Measurements from ENCODE around the gene RGS10.

The RGS10 gene

DNA sequence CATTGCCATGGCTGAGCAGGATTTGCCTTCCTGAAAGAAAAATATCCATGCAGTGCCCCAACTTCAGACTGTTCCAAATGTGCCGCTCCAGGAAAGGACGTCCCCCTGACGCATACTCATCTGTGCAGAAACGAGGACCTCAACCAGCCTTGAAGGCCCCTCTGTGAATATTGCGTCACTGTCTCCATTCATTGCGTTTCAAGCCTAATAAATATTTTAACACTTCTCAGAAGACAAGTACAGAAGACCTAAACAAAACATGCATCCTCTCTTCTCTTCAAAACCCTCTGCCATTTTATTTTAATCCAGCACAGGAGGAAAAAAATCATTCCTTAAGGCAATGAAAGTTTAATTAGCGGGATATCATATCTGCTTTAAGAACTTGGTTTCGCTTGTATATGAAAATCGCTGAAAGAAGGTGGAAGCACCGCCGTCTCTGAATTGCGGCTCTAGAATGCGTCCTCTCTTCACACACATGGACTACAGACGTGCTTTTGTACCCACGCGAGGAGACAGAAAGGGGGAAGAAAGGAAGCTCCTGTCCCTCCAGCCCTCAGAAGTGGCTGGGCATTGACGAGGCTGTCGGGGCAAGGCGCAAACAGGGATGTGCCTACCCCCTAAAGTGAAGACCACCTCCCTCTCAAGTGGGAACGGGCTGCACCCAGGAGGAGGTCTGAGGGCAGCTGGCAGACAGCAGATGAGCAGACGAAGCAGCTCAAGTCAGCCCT lies 36.8 kb downstream of the RGS10 start:
- Histone ChIP-seq H3K9ac (ENCODE audit: insufficient read length, low read depth) (no peak overlapping the region), H3K4me3 (ENCODE audit: insufficient read length, low read depth) (no peak overlapping the region), H3K36me3 (ENCODE audit: insufficient read depth, insufficient read length, low read length) (peaks cover 7% of the 10 kb centered on the region), H3K27me3 (ENCODE audit: insufficient read depth, insufficient read length) (no peaks in the 10 kb centered on the region), H3K9me3 (ENCODE audit: insufficient read depth, low read length) (no peaks in the 10 kb centered on the region), H3K4me1 (ENCODE audit: insufficient read depth, insufficient read length) (no peaks in the 10 kb centered on the region)
- no peak for DNase-seq (ENCODE audit: low read depth, low spot score)
- TF ChIP-seq SUZ12 (IDR thresholded peaks at IDR 0.05; ENCODE audit: extremely low read depth, insufficient read depth, insufficient read length) (no peak), YY1 (IDR thresholded peaks at IDR 0.05; ENCODE audit: insufficient read depth, insufficient read length) (no peak), ZNF274 (IDR thresholded peaks at IDR 0.05; ENCODE audit: low read depth, low read length) (no peak)

DNA sequence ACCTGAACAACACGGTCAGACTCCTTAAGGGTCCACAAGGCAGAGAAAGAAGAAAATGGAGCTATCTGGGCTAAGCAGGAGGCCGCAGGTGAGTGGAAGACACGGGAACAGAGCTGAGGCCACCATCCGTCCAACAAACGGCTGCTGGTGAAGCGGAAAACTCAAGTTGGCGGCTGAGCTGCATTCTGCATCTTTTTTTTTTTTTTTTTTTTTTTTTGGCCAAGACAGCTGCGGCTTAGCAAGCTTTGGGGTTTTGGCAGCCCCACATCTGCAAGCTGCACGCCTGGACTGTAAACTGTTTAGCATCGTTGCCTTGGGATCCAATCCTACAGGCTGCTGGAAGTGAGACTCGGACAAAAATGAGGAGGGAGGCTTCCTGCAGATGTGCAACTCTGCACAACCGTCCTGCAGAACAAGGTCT lies 37.4 kb downstream of the RGS10 start:
- H3K4me3 ChIP-seq (ENCODE audit: insufficient read length, low read depth) = no peak overlapping the region
- H3K9ac ChIP-seq (ENCODE audit: insufficient read length, low read depth) = no peak overlapping the region
- TF ChIP-seq ZNF274 (IDR thresholded peaks at IDR 0.05; ENCODE audit: low read depth, low read length) (no peak), YY1 (IDR thresholded peaks at IDR 0.05; ENCODE audit: insufficient read depth, insufficient read length) (no peak), SUZ12 (IDR thresholded peaks at IDR 0.05; ENCODE audit: extremely low read depth, insufficient read depth, insufficient read length) (no peak)
- no peaks in the 10 kb centered on the region for H3K9me3 ChIP-seq (ENCODE audit: insufficient read depth, low read length)
- DNase-seq (ENCODE audit: low read depth, low spot score) = no peak
- no peaks in the 10 kb centered on the region for H3K27me3 ChIP-seq (ENCODE audit: insufficient read depth, insufficient read length)
- H3K4me1 ChIP-seq (ENCODE audit: insufficient read depth, insufficient read length) = no peaks in the 10 kb centered on the region
- peaks cover 7% of the 10 kb centered on the region for H3K36me3 ChIP-seq (ENCODE audit: insufficient read depth, insufficient read length, low read length)

DNA sequence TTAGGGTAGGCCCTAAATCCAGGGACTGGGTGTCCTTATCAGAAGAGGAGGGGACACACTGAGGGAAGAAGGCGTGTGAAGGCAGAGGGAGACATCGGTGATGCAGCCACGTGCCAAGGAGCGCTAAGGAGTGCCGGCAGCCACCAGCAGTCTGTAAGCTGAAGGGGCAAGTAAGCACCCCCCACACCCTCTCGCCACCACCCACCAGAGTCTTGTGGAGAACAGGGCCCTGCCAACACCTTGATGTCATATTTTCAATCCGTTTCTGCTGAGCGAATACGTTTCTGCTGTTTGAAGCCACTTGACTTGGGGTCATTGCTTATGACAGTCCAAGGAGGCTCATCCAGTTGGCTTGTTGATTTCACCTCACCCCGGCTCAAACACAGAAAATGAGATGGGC lies 37.9 kb downstream of the RGS10 start:
- no peak for DNase-seq (ENCODE audit: low read depth, low spot score)
- TF ChIP-seq SUZ12 (IDR thresholded peaks at IDR 0.05; ENCODE audit: extremely low read depth, insufficient read depth, insufficient read length) = no peak
- TF ChIP-seq ZNF274 (IDR thresholded peaks at IDR 0.05; ENCODE audit: low read depth, low read length) = no peak
- TF ChIP-seq YY1 (IDR thresholded peaks at IDR 0.05; ENCODE audit: insufficient read depth, insufficient read length) = no peak

DNA sequence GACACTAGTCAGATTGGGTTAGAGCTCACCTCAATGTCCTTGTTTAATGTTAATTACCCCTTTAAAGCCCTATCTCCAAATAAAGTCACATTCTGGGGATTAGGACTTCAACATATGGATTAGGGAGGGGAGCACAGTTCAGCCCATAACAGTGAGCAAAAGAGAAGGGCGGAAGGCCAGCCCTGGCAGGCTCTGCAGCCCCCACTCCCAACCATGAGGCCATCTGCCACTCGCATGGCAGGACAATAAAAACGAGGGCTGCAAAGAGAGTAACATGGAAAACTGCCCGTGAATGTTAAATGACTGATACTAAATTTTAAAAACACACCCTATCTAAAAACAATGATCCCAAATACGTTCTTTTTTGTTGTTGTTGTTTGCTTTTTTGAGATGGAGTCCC lies 38.7 kb downstream of the RGS10 start:
- H3K4me3 ChIP-seq (ENCODE audit: insufficient read length, low read depth) = no peak overlapping the region
- no peaks in the 10 kb centered on the region for H3K27me3 ChIP-seq (ENCODE audit: insufficient read depth, insufficient read length)
- no peak overlapping the region for H3K9ac ChIP-seq (ENCODE audit: insufficient read length, low read depth)
- H3K36me3 ChIP-seq (ENCODE audit: insufficient read depth, insufficient read length, low read length) = peaks cover 12% of the 10 kb centered on the region
- no peaks in the 10 kb centered on the region for H3K4me1 ChIP-seq (ENCODE audit: insufficient read depth, insufficient read length)
- H3K9me3 ChIP-seq (ENCODE audit: insufficient read depth, low read length) = no peaks in the 10 kb centered on the region
- no peak for DNase-seq (ENCODE audit: low read depth, low spot score)
- no peak for TF ChIP-seq ZNF274 (IDR thresholded peaks at IDR 0.05; ENCODE audit: low read depth, low read length)

More for the DNA sequence above, 37.9 kb downstream of the RGS10 start:
- Histone ChIP-seq H3K4me3 (ENCODE audit: insufficient read length, low read depth) (no peak overlapping the region), H3K9me3 (ENCODE audit: insufficient read depth, low read length) (no peaks in the 10 kb centered on the region), H3K27me3 (ENCODE audit: insufficient read depth, insufficient read length) (no peaks in the 10 kb centered on the region), H3K36me3 (ENCODE audit: insufficient read depth, insufficient read length, low read length) (peaks cover 7% of the 10 kb centered on the region), H3K9ac (ENCODE audit: insufficient read length, low read depth) (no peak overlapping the region), H3K4me1 (ENCODE audit: insufficient read depth, insufficient read length) (no peaks in the 10 kb centered on the region)

DNA sequence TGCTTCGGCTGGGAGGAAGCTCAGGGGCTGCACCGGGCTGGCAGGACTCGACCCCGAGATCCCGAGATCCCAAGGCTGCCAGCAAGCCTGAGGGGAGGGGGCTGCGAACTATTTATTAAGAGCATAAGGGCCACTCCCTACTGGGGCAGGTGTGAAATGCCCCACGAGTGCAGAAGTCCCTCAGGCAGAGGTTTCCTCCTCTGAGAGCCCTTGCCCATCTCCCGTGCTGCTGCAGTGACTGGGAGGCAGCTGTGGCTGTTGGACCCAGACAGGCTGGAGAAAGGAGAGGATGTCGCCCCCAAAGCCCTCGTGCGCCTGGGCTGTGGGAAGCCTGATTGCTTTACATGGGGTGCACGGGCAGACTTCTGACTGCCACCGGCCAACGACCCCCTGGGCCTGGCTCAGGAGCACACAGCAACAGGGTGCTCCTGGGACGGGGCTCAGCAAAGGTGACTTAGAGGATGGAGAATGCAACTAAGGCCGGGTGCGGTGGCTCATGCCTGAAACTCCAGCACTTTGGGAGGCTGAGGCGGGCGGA lies 39.8 kb downstream of the RGS10 start:
- no peaks in the 10 kb centered on the region for H3K27me3 ChIP-seq (ENCODE audit: insufficient read depth, insufficient read length)
- no peak overlapping the region for H3K9ac ChIP-seq (ENCODE audit: insufficient read length, low read depth)
- H3K36me3 ChIP-seq (ENCODE audit: insufficient read depth, insufficient read length, low read length) = peaks cover 12% of the 10 kb centered on the region
- no peak overlapping the region for H3K4me3 ChIP-seq (ENCODE audit: insufficient read length, low read depth)
- H3K4me1 ChIP-seq (ENCODE audit: insufficient read depth, insufficient read length) = no peaks in the 10 kb centered on the region
- no peak for TF ChIP-seq ZNF274 (IDR thresholded peaks at IDR 0.05; ENCODE audit: low read depth, low read length)
- TF ChIP-seq YY1 (IDR thresholded peaks at IDR 0.05; ENCODE audit: insufficient read depth, insufficient read length) = no peak
- TF ChIP-seq SUZ12 (IDR thresholded peaks at IDR 0.05; ENCODE audit: extremely low read depth, insufficient read depth, insufficient read length) = no peak
- no peaks in the 10 kb centered on the region for H3K9me3 ChIP-seq (ENCODE audit: insufficient read depth, low read length)
- DNase-seq (ENCODE audit: low read depth, low spot score) = no peak

DNA sequence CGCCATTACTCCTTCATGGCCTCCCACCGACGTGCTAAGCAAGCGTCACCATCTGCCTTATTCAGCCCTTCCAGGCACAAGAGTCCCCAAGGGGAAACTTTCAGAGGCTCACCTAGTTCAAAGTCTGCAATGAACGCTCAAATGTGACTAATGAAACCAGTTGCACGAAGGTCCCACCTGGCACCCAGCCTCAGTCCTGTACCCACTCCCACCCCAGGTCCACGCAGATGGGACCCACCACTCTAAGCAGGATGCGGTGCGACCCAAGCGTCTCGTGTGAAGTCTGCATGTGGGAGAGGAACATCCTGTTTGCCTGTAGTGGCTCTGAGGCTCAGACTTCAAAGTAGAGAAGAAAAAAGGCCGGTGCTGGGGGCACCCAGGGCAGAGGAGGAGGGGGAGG lies 40.3 kb downstream of the RGS10 start:
- Histone ChIP-seq H3K4me1 (ENCODE audit: insufficient read depth, insufficient read length) (no peaks in the 10 kb centered on the region), H3K9ac (ENCODE audit: insufficient read length, low read depth) (no peak overlapping the region), H3K4me3 (ENCODE audit: insufficient read length, low read depth) (no peak overlapping the region), H3K36me3 (ENCODE audit: insufficient read depth, insufficient read length, low read length) (peaks cover 12% of the 10 kb centered on the region), H3K27me3 (ENCODE audit: insufficient read depth, insufficient read length) (no peaks in the 10 kb centered on the region), H3K9me3 (ENCODE audit: insufficient read depth, low read length) (no peaks in the 10 kb centered on the region)
- no peak for DNase-seq (ENCODE audit: low read depth, low spot score)
- no peak for TF ChIP-seq ZNF274 (IDR thresholded peaks at IDR 0.05; ENCODE audit: low read depth, low read length)
- no peak for TF ChIP-seq SUZ12 (IDR thresholded peaks at IDR 0.05; ENCODE audit: extremely low read depth, insufficient read depth, insufficient read length)
- no peak for TF ChIP-seq YY1 (IDR thresholded peaks at IDR 0.05; ENCODE audit: insufficient read depth, insufficient read length)

DNA sequence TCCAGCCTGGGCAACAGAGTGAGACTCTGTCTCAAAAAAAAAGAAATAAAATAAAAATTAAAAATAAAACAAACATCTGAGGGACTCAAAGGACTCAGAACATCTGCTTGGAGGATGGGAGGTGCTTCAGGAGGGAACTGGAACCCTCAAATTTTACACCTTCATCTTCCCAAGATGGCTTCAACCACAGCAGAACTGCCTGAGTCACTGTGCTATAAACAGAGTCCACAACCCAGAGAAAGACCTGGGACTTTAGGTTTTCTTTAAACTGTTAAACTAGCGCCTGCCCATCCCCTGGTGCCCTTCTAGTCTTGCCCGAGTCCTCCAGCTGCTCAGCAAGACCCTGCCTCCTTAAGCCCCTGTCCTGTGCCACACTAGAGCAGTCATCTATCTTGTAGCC lies 40.8 kb downstream of the RGS10 start:
- no peak for TF ChIP-seq SUZ12 (IDR thresholded peaks at IDR 0.05; ENCODE audit: extremely low read depth, insufficient read depth, insufficient read length)
- no peak for TF ChIP-seq ZNF274 (IDR thresholded peaks at IDR 0.05; ENCODE audit: low read depth, low read length)
- TF ChIP-seq YY1 (IDR thresholded peaks at IDR 0.05; ENCODE audit: insufficient read depth, insufficient read length) = no peak
- no peak overlapping the region for H3K4me3 ChIP-seq (ENCODE audit: insufficient read length, low read depth)
- peaks cover 12% of the 10 kb centered on the region for H3K36me3 ChIP-seq (ENCODE audit: insufficient read depth, insufficient read length, low read length)
- no peak for DNase-seq (ENCODE audit: low read depth, low spot score)
- H3K27me3 ChIP-seq (ENCODE audit: insufficient read depth, insufficient read length) = no peaks in the 10 kb centered on the region
- H3K4me1 ChIP-seq (ENCODE audit: insufficient read depth, insufficient read length) = no peaks in the 10 kb centered on the region
- no peak overlapping the region for H3K9ac ChIP-seq (ENCODE audit: insufficient read length, low read depth)
- no peaks in the 10 kb centered on the region for H3K9me3 ChIP-seq (ENCODE audit: insufficient read depth, low read length)
